ENCODE results near the gene GRIK5. TPM values are rescaled to one million over a fixed set of nuclear protein-coding genes. Genes with fewer than 3 reads are reported as not detected.

Gene GRIK5
- total and polyA plus RNA-seq, 2 of the 8 experiments (the other 6 are each of a cell fraction or from before 2014, with no cell fraction given) = 17.8 to 42.9 TPM

- H4K8ac ChIP-seq (ENCODE audit: extremely low read depth, insufficient read depth, low read length) = no peak overlapping the region; the same call in 1 of the 2 replicates
- no peak overlapping the region for H2BK120ac ChIP-seq (replicated peaks; ENCODE audit: low read depth, low read length)
- H4K91ac ChIP-seq (replicated peaks; ENCODE audit: insufficient read length, low read length) = no peak overlapping the region
- no peak overlapping the region for H2BK15ac ChIP-seq (ENCODE audit: low read length)
- no peak overlapping the region for H3K23ac ChIP-seq (ENCODE audit: insufficient read length)
- H2AFZ ChIP-seq (ENCODE audit: low read length) = no peak overlapping the region
- ChIA-PET CTCF (ENCODE audit: partially characterized antibody) (interaction anchor here (0.8 to 2.8 kb wide), 10 partner anchors 10 to 53 kb away, joined by 3 to 12 read pairs (median 4); no protein-coding TSS in a partner anchor), POLR2A (ENCODE audit: partially characterized antibody) (interaction anchor here (0.9 to 4.1 kb wide), 7 partner anchors 9 to 208 kb away, joined by 3 to 13 read pairs (median 4); no protein-coding TSS in a partner anchor)
- FAIRE-seq = no peak
- no peak overlapping the region for H2BK12ac ChIP-seq (ENCODE audit: low read depth, low read length)
- peaks cover 22 to 41% of the 10 kb centered on the region in 2 experiments for H3K79me2 ChIP-seq (ENCODE audit: control insufficient read depth in 1 of 2, insufficient read depth in 2 of 2, low read length in 2 of 2)
- H4K20me1 ChIP-seq (replicated peaks in 1 of 2; ENCODE audit: control insufficient read depth in 1 of 2, insufficient read depth in 2 of 2, low read length in 2 of 2) = peaks cover 28 to 49% of the 10 kb centered on the region in 2 experiments
- H2BK20ac ChIP-seq (ENCODE audit: low read length) = no peak overlapping the region
- H3K79me1 ChIP-seq (ENCODE audit: low read depth, low read length) = peaks cover 15% of the 10 kb centered on the region
- no peak overlapping the region for H2BK5ac ChIP-seq (ENCODE audit: low read depth, low read length)
- H3K27ac ChIP-seq (ENCODE audit: low read depth, low read length) = no peak overlapping the region
- no peak overlapping the region for H3K9ac ChIP-seq (replicated peaks in 1 of 4; ENCODE audit: extremely low read depth in 1 of 4, low read depth in 3 of 4, low read length in 3 of 4)
- H3K23me2 ChIP-seq (ENCODE audit: low read depth, low read length) = peaks cover 14% of the 10 kb centered on the region; the same call in 1 of the 2 replicates
- H3K27me3 ChIP-seq (replicated peaks in 1 of 4; ENCODE audit: control insufficient read depth in 3 of 4, extremely low read depth in 1 of 4, insufficient read depth in 3 of 4, low read length in 3 of 4) = no peaks in the 10 kb centered on the region
- no peak overlapping the region for H3K14ac ChIP-seq (ENCODE audit: insufficient read length)
- H3K18ac ChIP-seq (ENCODE audit: extremely low read depth, low read length) = no peak overlapping the region
- H3K36me3 ChIP-seq (ENCODE audit: control insufficient read depth in 2 of 4, insufficient read depth in 4 of 4, low read length in 3 of 4) = peaks cover 17 to 38% (median 35%) of the 10 kb centered on the region in 4 experiments; a peak in 7 of 8 replicates
- H3K4ac ChIP-seq (replicated peaks; ENCODE audit: insufficient read length, low read depth, low read length) = no peak overlapping the region
- H3K4me3 ChIP-seq (ENCODE audit: extremely low read depth in 1 of 4, insufficient read depth in 2 of 4, low read depth in 3 of 4, low read length in 4 of 4) = no peak overlapping the region
- no peak overlapping the region for H3K56ac ChIP-seq (replicated peaks; ENCODE audit: insufficient read length, low read depth, low read length)
- peaks cover 0 to 2% (median under 1%) of the 10 kb centered on the region in 4 experiments; a peak in 2 of 7 replicates for H3K4me1 ChIP-seq (replicated peaks in 1 of 4; ENCODE audit: control insufficient read depth in 3 of 4, insufficient read depth in 4 of 4, low read length in 3 of 4)
- no peak overlapping the region for H4K5ac ChIP-seq (ENCODE audit: insufficient read length, low read depth, low read length)
- no peak overlapping the region for H3K4me2 ChIP-seq (ENCODE audit: insufficient read depth in 1 of 2, low read depth in 2 of 2, low read length in 2 of 2)
- DNase-seq (ENCODE audit: low read depth in 1 of 2, low spot score in 2 of 2) = no peak
- WGBS, 2 experiments (ENCODE audit: extremely low coverage in 1 of 2, insufficient coverage in 1 of 2, insufficient read length in 1 of 2, insufficient replicate concordance in 2 of 2, low coverage in 1 of 2, low lambda C conversion rate in 2 of 2, missing lambda C conversion rate in 1 of 2) = 96% methylated on average over 28 of the region's 28 CpGs; no CpG with 5 or more reads in 1 of the 2 experiments
- no peaks in the 10 kb centered on the region for H3K9me3 ChIP-seq (ENCODE audit: insufficient read depth in 2 of 2, low read depth in 1 of 2, low read length in 1 of 2)
- no peak overlapping the region for H2AK5ac ChIP-seq (ENCODE audit: low read depth, low read length)
- TF ChIP-seq TAF7 (optimal IDR thresholded peaks at IDR 0.05; ENCODE audit: borderline replicate concordance, low read depth, low read length) = no peak
- no peak for TF ChIP-seq MAX (IDR thresholded peaks at IDR 0.05)
- TF ChIP-seq BCL11A (IDR thresholded peaks at IDR 0.05; ENCODE audit: low read depth in 2 of 2, low read length in 2 of 2) = no peak
- no peak for TF ChIP-seq POLR2A (IDR thresholded peaks at IDR 0.05; ENCODE audit: control extremely low read depth in 1 of 2, low read depth in 2 of 2, low read length in 2 of 2)
- TF ChIP-seq GTF2F1 (IDR thresholded peaks at IDR 0.05; ENCODE audit: borderline replicate concordance, low read depth, low read length) = no peak
- no peak for TF ChIP-seq NANOG (IDR thresholded peaks at IDR 0.05; ENCODE audit: insufficient read depth, low read depth, low read length, poor library complexity, severe bottlenecking)
- no peak for TF ChIP-seq HDAC2 (IDR thresholded peaks at IDR 0.05; ENCODE audit: borderline replicate concordance in 1 of 2, low read depth in 2 of 2, low read length in 2 of 2)
- no peak for TF ChIP-seq RNF2 (IDR thresholded peaks at IDR 0.05; ENCODE audit: borderline replicate concordance, low read depth, low read length, missing control alignments, poor library complexity, severe bottlenecking)
- TF ChIP-seq JUND (IDR thresholded peaks at IDR 0.05; ENCODE audit: low read length) = no peak
- TF ChIP-seq EP300 (IDR thresholded peaks at IDR 0.05; ENCODE audit: borderline replicate concordance in 1 of 2, low read depth in 2 of 2, low read length in 2 of 2) = no peak
- TF ChIP-seq TCF12 (IDR thresholded peaks at IDR 0.05; ENCODE audit: low read depth, low read length) = no peak
- TF ChIP-seq SIX5 (IDR thresholded peaks at IDR 0.05; ENCODE audit: low read depth, low read length) = no peak
Measured at GRCh38 chr19:42080764-42081375, 10.9 kb upstream of the GRIK5 start.
